DND-41 (cell line): ENCODE measurements around the gene MRFAP1.

Source experiments
- ATAC-seq: fragments of 200-7000 bp; cut with Tn5 transposase; 3 replicates; pipeline ENCODE4 v1.9.1; 2021; ENCODE audit warnings: low read depth; ENCODE audit not compliant: insufficient read depth
- DNase-seq: peaks from one replicate; pipeline ENCODE4 v3.0.0-alpha.2; 2020
- H2AFZ ChIP-seq: 2 replicates; pipeline ENCODE4 v1.6.0; 2012; ENCODE audit warnings: low read depth, low read length
- H3K27ac ChIP-seq: 2 replicates; pipeline ENCODE4 v1.5.1; 2012; ENCODE audit warnings: low read length, inconsistent platforms
- H3K27me3 ChIP-seq: fragments of 200-600 bp; sonication (generic); 2 replicates; pipeline ENCODE4 v1.6.0; 2012; ENCODE audit warnings: low read length, mild to moderate bottlenecking, inconsistent platforms; ENCODE audit not compliant: insufficient read depth, poor library complexity
- H3K36me3 ChIP-seq: 2 replicates; pipeline ENCODE4 v1.5.1; 2012; ENCODE audit warnings: low read length, inconsistent platforms; ENCODE audit not compliant: insufficient read depth
- H3K4me1 ChIP-seq: 2 replicates; pipeline ENCODE4 v1.5.1; 2012; ENCODE audit warnings: mild to moderate bottlenecking, low read length; ENCODE audit not compliant: insufficient read depth
- H3K4me2 ChIP-seq: 2 replicates; pipeline ENCODE4 v1.6.0; 2012; ENCODE audit warnings: mild to moderate bottlenecking, moderate library complexity, low read length, inconsistent platforms; ENCODE audit not compliant: insufficient read depth
- H3K4me3 ChIP-seq, 2 experiments: fragments of 200-600 bp in 1 of 2; shearing (Covaris generic) in 1 of 2; 2 replicates each; pipeline ENCODE4 v1.5.1; 2012 to 2016; ENCODE audit warnings: inconsistent platforms in 2 of 2, low read length in 2 of 2, mild to moderate bottlenecking in 2 of 2, low read depth in 1 of 2, moderate library complexity in 1 of 2
- H3K79me2 ChIP-seq: 2 replicates; pipeline ENCODE4 v1.6.0; 2012; ENCODE audit warnings: low read length, inconsistent platforms; ENCODE audit not compliant: insufficient read depth
- H3K9ac ChIP-seq: 2 replicates; pipeline ENCODE4 v1.6.0; 2012; ENCODE audit warnings: low read depth, mild to moderate bottlenecking, inconsistent platforms, low read length, moderate library complexity
- H3K9me3 ChIP-seq: 2 replicates; pipeline ENCODE4 v1.5.1; 2012; ENCODE audit warnings: low read length, moderate library complexity, mild to moderate bottlenecking, inconsistent platforms; ENCODE audit not compliant: insufficient read depth, severe bottlenecking
- H4K20me1 ChIP-seq: 2 replicates; pipeline ENCODE4 v1.6.0; 2012; ENCODE audit warnings: low read length; ENCODE audit not compliant: insufficient read depth
- CTCF ChIP-seq: IDR thresholded peaks from 2 replicates; pipeline ENCODE4 v1.5.1; 2012; ENCODE audit warnings: borderline replicate concordance, low read length, moderate library complexity, mild to moderate bottlenecking; ENCODE audit not compliant: poor library complexity, severe bottlenecking; ENCODE audit errors: extremely low read depth
- EZH2 ChIP-seq: IDR thresholded peaks from 3 replicates; pipeline ENCODE4 v1.6.1; 2012; ENCODE audit warnings: borderline replicate concordance, low read depth, mild to moderate bottlenecking, moderate library complexity, low read length, inconsistent platforms; ENCODE audit not compliant: severe bottlenecking

Gene MRFAP1

DNA sequence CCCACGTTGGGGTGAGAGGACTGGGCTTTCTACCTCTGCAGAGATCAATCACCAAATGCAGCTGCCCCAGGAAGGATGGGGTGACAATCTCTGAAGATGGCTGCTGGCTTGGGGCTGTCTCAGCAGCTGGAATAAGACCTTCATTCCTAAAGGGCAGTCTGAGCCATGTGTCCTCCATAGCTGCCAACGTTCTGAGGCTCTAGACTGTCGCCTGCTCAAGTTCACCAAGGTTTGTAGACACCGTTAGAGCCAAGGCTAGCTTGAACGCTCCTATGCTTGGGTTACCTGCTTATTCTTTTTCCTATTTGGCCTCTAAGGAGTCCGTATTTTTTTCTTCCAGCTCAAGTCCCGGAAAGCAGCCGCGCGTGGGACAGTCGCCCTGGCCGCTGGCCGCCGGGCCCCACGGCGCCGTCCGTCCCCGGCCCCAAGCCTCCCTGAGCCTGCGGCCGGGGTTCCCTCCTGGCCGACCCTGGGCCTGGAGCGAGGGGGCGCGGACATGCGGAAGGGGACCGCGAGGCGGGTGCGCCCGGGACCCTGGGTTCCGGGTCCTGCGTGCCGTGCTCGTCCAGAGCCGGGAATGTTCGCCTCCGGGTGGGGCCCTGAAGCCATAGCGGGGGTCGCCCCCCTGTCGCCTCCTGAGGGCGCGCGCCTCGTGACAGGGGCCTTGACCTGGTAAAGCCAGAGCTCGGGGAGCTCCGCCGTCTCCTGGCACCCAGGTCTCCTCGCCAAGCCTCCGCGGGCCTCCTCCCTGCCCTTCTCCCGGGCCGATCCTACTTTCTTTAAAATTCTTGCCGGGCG is 23.3 kb downstream of the MRFAP1 start:
- Histone ChIP-seq H3K9ac (no peak overlapping the region), H4K20me1 (no peaks in the 10 kb centered on the region), H2AFZ (no peak overlapping the region), H3K27me3 (no peaks in the 10 kb centered on the region), H3K4me2 (no peak overlapping the region), H3K27ac (no peak overlapping the region), H3K4me1 (no peaks in the 10 kb centered on the region), H3K4me3 (no peak overlapping the region), H3K9me3 (no peaks in the 10 kb centered on the region), H3K79me2 (no peaks in the 10 kb centered on the region), H3K36me3 (no peaks in the 10 kb centered on the region)
- DNase-seq, result no peak
- ATAC-seq, result no peak
- no peak for TF ChIP-seq CTCF
- no peak for TF ChIP-seq EZH2

DNA sequence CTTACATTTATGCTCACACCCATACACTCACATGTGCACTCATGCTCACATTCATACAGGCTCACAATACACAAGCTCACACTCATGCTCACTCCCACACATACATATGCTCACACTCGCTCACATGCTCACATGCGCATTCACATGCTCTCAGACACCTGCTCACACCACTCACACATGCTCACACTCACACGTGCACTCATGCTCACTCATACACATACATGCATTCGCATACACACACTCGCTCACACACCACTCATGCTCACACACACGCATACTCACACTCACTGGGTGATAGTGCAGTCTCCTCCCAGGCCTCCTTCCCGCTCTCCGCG is 24.8 kb downstream of the MRFAP1 start:
- Histone ChIP-seq H3K27me3 (no peaks in the 10 kb centered on the region), H3K79me2 (no peaks in the 10 kb centered on the region), H3K9me3 (no peaks in the 10 kb centered on the region), H3K4me3 (no peak overlapping the region), H3K36me3 (no peaks in the 10 kb centered on the region), H3K4me2 (no peak overlapping the region), H3K9ac (no peak overlapping the region), H3K4me1 (no peaks in the 10 kb centered on the region), H3K27ac (no peak overlapping the region), H4K20me1 (no peaks in the 10 kb centered on the region), H2AFZ (no peak overlapping the region)
- TF ChIP-seq CTCF (no peak), EZH2 (no peak)
- no peak for DNase-seq
- ATAC-seq, result no peak

DNA sequence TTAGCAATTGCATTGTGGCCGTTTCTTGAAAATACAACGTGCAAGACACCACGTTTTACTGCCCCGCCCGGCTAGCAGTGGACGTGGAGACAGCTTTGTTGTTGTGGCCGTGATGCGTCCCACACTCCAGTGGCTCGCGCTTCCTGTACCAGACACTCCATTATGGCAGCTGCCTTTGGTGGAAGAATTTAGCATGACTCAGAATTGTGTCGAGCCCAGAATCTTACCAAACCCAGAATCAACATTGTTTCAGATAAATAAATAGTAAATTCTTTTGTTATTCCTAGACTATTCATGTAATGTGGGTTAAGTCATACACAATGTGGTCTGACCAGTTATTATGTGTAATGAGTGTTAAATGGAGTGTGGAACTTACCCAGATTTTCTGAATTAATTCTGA is 27.9 kb downstream of the MRFAP1 start:
- no peak for DNase-seq
- no peak overlapping the region for H3K4me3 ChIP-seq
- H3K9me3 ChIP-seq, result no peaks in the 10 kb centered on the region
- no peaks in the 10 kb centered on the region for H3K79me2 ChIP-seq
- no peaks in the 10 kb centered on the region for H3K27me3 ChIP-seq
- ATAC-seq, result no peak
- no peaks in the 10 kb centered on the region for H3K36me3 ChIP-seq
- H4K20me1 ChIP-seq, result no peaks in the 10 kb centered on the region
- H3K4me1 ChIP-seq, result peaks cover 8% of the 10 kb centered on the region; the same call in 1 of the 2 replicates
- no peak overlapping the region for H3K4me2 ChIP-seq
- H2AFZ ChIP-seq, result no peak overlapping the region
- TF ChIP-seq EZH2 (no peak), CTCF (no peak)
- H3K27ac ChIP-seq, result no peak overlapping the region
- H3K9ac ChIP-seq, result no peak overlapping the region

DNA sequence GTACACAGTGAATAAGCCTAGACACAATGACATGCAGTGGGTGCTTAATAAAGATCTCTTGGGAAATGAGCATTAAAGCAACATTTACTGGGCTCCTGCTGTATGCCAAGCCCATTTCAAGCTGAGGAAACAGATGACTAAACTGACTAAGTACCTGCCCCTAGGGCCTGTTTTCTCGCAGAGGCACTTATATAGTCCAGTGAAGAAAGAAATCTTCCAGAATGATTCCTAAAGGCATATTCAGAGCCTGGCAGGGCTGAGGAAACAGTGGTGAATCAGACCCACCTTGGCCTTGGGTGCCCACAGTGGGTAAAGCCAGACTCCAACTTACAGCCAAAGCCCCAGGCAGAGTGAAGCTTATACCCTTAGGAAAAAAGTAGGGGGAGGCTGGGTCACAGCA is 31.2 kb downstream of the MRFAP1 start:
- H4K20me1 ChIP-seq, result peaks cover 23% of the 10 kb centered on the region
- H3K9ac ChIP-seq, result no peak overlapping the region
- no peak for TF ChIP-seq EZH2
- ATAC-seq (no peak), DNase-seq (no peak)
- no peak overlapping the region for H3K27ac ChIP-seq
- H3K36me3 ChIP-seq, result peaks cover 19% of the 10 kb centered on the region
- H2AFZ ChIP-seq, result no peak overlapping the region
- no peaks in the 10 kb centered on the region for H3K27me3 ChIP-seq
- no peak overlapping the region for H3K4me2 ChIP-seq
- peaks cover 29% of the 10 kb centered on the region for H3K4me1 ChIP-seq
- no peaks in the 10 kb centered on the region for H3K9me3 ChIP-seq
- peaks cover 27% of the 10 kb centered on the region for H3K79me2 ChIP-seq
- H3K4me3 ChIP-seq, result no peak overlapping the region
